Small intestine (tissue), 7 donors: ENCODE data around the gene ADAMTSL5. TPM values are rescaled to one million over a fixed set of nuclear protein-coding genes. Genes with fewer than 3 reads are reported as not detected.
"Not testable (repeated sequence)": the region's sequence is repeated elsewhere in the genome, so short reads cannot be mapped to it uniquely, and the experiment has no call there.

Experiments
- DNase-seq, 2 donors: peaks; one replicate each; pipeline versions ENCODE4 v3.0.0 to v3.0.0-alpha.2; 2013
- FAIRE-seq: peaks from 2 replicates; lab custom pipeline; 2012; peaks lifted over from hg19 to GRCh38; lab: Jason Lieb, UNC
- H3K27ac ChIP-seq, 3 donors: one replicate each; pipeline ENCODE4 v1.5.1; 2013; ENCODE audit warnings: low read length in 2 of 3, mild to moderate bottlenecking in 2 of 3, control low read depth in 1 of 3, inconsistent platforms in 1 of 3, low read depth in 1 of 3, moderate library complexity in 1 of 3
- H3K27me3 ChIP-seq, 3 donors: one replicate each; pipeline ENCODE4 v1.6.1; 2013; ENCODE audit warnings: low read length in 3 of 3, inconsistent platforms in 1 of 3; ENCODE audit not compliant: control insufficient read depth in 3 of 3, insufficient read depth in 3 of 3
- H3K36me3 ChIP-seq, 3 donors: one replicate each; pipeline ENCODE4 v1.6.1; 2013; ENCODE audit warnings: low read length in 3 of 3, inconsistent platforms in 1 of 3, low read depth in 1 of 3, mild to moderate bottlenecking in 1 of 3, moderate library complexity in 1 of 3; ENCODE audit not compliant: control insufficient read depth in 3 of 3, insufficient read depth in 2 of 3
- H3K4me1 ChIP-seq, 3 donors: one replicate each; pipeline ENCODE4 v1.6.1; 2013; ENCODE audit warnings: low read length in 2 of 3, inconsistent platforms in 1 of 3, low read depth in 1 of 3, mild to moderate bottlenecking in 1 of 3, moderate library complexity in 1 of 3; ENCODE audit not compliant: control insufficient read depth in 3 of 3, insufficient read depth in 2 of 3
- H3K4me3 ChIP-seq, 3 donors: one replicate each; pipeline ENCODE4 v1.5.1; 2013; ENCODE audit warnings: low read length in 3 of 3, control low read depth in 1 of 3, inconsistent platforms in 1 of 3, low read depth in 1 of 3, mild to moderate bottlenecking in 1 of 3, moderate library complexity in 1 of 3
- H3K9me3 ChIP-seq, 2 donors: one replicate each; pipeline ENCODE4 v1.6.1; 2013; ENCODE audit warnings: low read depth in 1 of 2, low read length in 1 of 2; ENCODE audit not compliant: control insufficient read depth in 2 of 2, insufficient read depth in 1 of 2
- WGBS, 3 donors: extraction: QIAGEN DNeasy Blood & Tissue Kit; methylation state at CpG; one replicate each; pipeline ENCODE4 v1.1.7; 2013; 5-methylcytosine and 5-hydroxymethylcytosine counted together
- polyA plus RNA-seq, 4 donors: library from polyadenylated mRNA; stranded (reverse) in 3 of 4; unstranded in 1 of 4; fragments of 200-250 nt in 3 of 4; fragments of 120-200 nt in 1 of 4; gene quantifications; one replicate each; pipeline versions ENCODE4 v1.2.1 to v1.2.3, GENCODE V29; 2013
- donor health status: healthy with polysubstance abuse.
- donor health status: control.
- donor health status: control.
- donor health status: Bipolar disorder and iron deficiency.
- donor health status: healthy.

ADAMTSL5 gene
- polyA plus RNA-seq, 4 donors: 6.4 to 24.8 (median 18.6) TPM

GRCh38 chr19:1483131-1483978, 29.5 kb downstream of the ADAMTSL5 start:
- Histone ChIP-seq H3K4me1 (peaks cover 0 to 4% (median 0%) of the 10 kb centered on the region in 3 donors), H3K27ac (no peak overlapping the region), H3K4me3 (no peak overlapping the region), H3K36me3 (no peaks in the 10 kb centered on the region), H3K27me3 (no peaks in the 10 kb centered on the region), H3K9me3 (no peaks in the 10 kb centered on the region)
- WGBS, 3 donors: 93 to 95% (median 94%) methylated on average over 64 to 77 of the region's 77 CpGs
- no peak for FAIRE-seq
- no peak for DNase-seq

- peaks cover 0 to 4% (median 0%) of the 10 kb centered on the region in 3 donors for H3K4me1 ChIP-seq
- WGBS, 3 donors: 82 to 85% (median 84%) methylated on average over 28 to 37 of the region's 37 CpGs
- H3K36me3 ChIP-seq: no peaks in the 10 kb centered on the region
- H3K27ac ChIP-seq: no peak overlapping the region
- no peak overlapping the region for H3K4me3 ChIP-seq
- FAIRE-seq (no peak), DNase-seq (no peak)
- H3K9me3 ChIP-seq: no peaks in the 10 kb centered on the region
- H3K27me3 ChIP-seq: no peaks in the 10 kb centered on the region
Measured at GRCh38 chr19:1482361-1483130, 30.3 kb downstream of the ADAMTSL5 start.

- H3K9me3 ChIP-seq: no peaks in the 10 kb centered on the region
- H3K27me3 ChIP-seq: no peaks in the 10 kb centered on the region
- WGBS, 3 donors: 89 to 94% (median 93%) methylated on average over 27 to 36 of the region's 36 CpGs
- H3K4me1 ChIP-seq: peaks cover 0 to 4% (median 0%) of the 10 kb centered on the region in 3 donors
- no peak overlapping the region for H3K27ac ChIP-seq
- no peak for FAIRE-seq
- no peak overlapping the region for H3K4me3 ChIP-seq
- DNase-seq: no peak
- H3K36me3 ChIP-seq: peaks cover 0 to 5% (median 0%) of the 10 kb centered on the region in 3 donors
Measured at GRCh38 chr19:1481893-1482360, 30.9 kb downstream of the ADAMTSL5 start.

GRCh38 chr19:1481224-1481892, 31.5 kb downstream of the ADAMTSL5 start:
- 83 to 86% (median 84%) methylated on average over 24 to 26 of the region's 26 CpGs for WGBS, 3 donors
- H3K27ac ChIP-seq: no peak overlapping the region
- peaks cover 0 to 4% (median 0%) of the 10 kb centered on the region in 3 donors for H3K4me1 ChIP-seq
- H3K27me3 ChIP-seq: no peaks in the 10 kb centered on the region
- DNase-seq (no peak), FAIRE-seq (no peak)
- no peak overlapping the region for H3K4me3 ChIP-seq
- H3K36me3 ChIP-seq: peaks cover 0 to 9% (median under 1%) of the 10 kb centered on the region in 3 donors
- H3K9me3 ChIP-seq: no peaks in the 10 kb centered on the region

GRCh38 chr19:1478934-1479707, 33.7 kb downstream of the ADAMTSL5 start, which contains the start of gene C19orf25:
Gene C19orf25 (minus strand): TSS chr19:1479215. CDS start chr19:1478903, 312 bp downstream.
- peak within 1 kb of the TSS; percentile 56 to 92 (median 80) for H3K27ac ChIP-seq
- no peaks in the 10 kb centered on the region for H3K9me3 ChIP-seq
- FAIRE-seq (no peak), DNase-seq (peak; percentile 95 to 97)
- peaks cover 0 to 32% (median 5%) of the 10 kb centered on the region in 3 donors for H3K36me3 ChIP-seq
- H3K27me3 ChIP-seq: no peaks in the 10 kb centered on the region
- WGBS, 3 donors: 0 to 1% (median 1%) methylated on average over 60 to 71 of the region's 71 CpGs
- peak within 1 kb of the TSS; percentile 85 to 99 (median 92) for H3K4me3 ChIP-seq
- peaks cover 0 to 4% (median 0%) of the 10 kb centered on the region in 3 donors for H3K4me1 ChIP-seq

GRCh38 chr19:1477056-1477455, 35.8 kb downstream of the ADAMTSL5 start:
- not testable (repeated sequence) for FAIRE-seq
- H3K36me3 ChIP-seq: peaks cover 0 to 38% (median 5%) of the 10 kb centered on the region in 3 donors
- 83 to 93% (median 89%) methylated on average over 9 of the region's 9 CpGs for WGBS, 3 donors

GRCh38 chr19:1475751-1476437, 36.9 kb downstream of the ADAMTSL5 start:
- Histone ChIP-seq H3K9me3 (no peaks in the 10 kb centered on the region), H3K4me3 (no peak overlapping the region), H3K27me3 (peaks cover 4 to 26% (median 5%) of the 10 kb centered on the region in 3 donors), H3K36me3 (peaks cover 0 to 38% (median 5%) of the 10 kb centered on the region in 3 donors), H3K27ac (no peak overlapping the region), H3K4me1 (peaks cover 0 to 23% (median 3%) of the 10 kb centered on the region in 3 donors)
- DNase-seq (no peak), FAIRE-seq (no peak)
- WGBS, 3 donors: 92 to 94% (median 93%) methylated on average over 30 to 31 of the region's 31 CpGs

More at GRCh38 chr19:1477056-1477455, 35.8 kb downstream of the ADAMTSL5 start:
- peaks cover 0 to 15% (median 0%) of the 10 kb centered on the region in 3 donors for H3K27me3 ChIP-seq
- H3K9me3 ChIP-seq, DNase-seq, H3K4me3 ChIP-seq, H3K27ac ChIP-seq: not testable (repeated sequence)
- H3K4me1 ChIP-seq: peaks cover 0 to 11% (median 0%) of the 10 kb centered on the region in 3 donors
